DMS53 treated with DMSO at 0.1 percent for 48 hours (cell line): Measurements from ENCODE around the gene KIF20B.
"Not testable (repeated sequence)": the region's sequence is repeated elsewhere in the genome, so short reads cannot be mapped to it uniquely, and the experiment has no call there.

ENCODE experiments used
- DNase-seq: peaks from one replicate; lab custom pipeline; 2025; ENCODE audit not compliant: unreplicated experiment; lab: John Stamatoyannopoulos, UW

The KIF20B gene

DNA sequence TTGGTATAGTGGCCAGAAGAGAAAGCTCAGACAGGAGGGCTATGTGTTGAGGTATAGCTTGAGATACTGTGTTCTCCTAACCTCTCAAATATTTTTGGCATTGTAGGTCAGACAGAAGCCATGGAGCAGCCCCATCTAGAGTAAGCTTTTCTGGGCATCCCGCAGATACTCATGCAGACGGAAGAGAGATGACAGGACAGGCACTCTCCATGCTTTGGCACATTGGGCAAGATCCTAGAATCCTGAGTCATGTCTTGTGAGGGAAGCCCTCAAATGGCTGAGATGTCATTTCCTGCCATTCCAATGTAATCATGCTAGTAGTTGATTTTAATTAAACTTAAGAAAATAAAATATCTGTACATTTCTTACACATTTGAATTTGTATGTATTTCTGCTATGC, 16.8 kb upstream of the KIF20B start:
- DNase-seq: no peak

GRCh38 chr10:89685936-89686335, 15.5 kb upstream of the KIF20B start:
- no peak for DNase-seq

GRCh38 chr10:89690027-89690426, 11.4 kb upstream of the KIF20B start:
- no peak for DNase-seq

DNA sequence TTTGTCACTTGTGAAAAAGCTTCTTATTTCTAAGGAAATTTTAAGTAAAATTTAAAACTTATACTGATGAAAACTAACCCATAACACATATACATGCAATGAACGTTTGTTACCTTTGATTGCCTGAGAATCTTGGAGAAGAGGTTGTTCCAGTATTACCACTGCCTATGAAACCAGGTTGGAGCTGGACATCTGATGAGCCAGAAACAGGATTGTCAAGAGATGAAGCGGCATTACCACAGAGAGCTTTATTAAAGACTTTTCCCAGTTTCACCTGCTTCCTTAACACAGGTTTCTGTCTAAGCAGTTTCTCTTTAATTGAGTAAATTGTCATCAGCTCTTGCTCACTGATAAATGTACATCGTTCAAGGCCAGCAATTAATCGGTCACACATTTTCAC, 9.0 kb upstream of the KIF20B start:
- no peak for DNase-seq

GRCh38 chr10:89693176-89693575, 8.2 kb upstream of the KIF20B start:
- DNase-seq: no peak

GRCh38 chr10:89695307-89695706, 6.1 kb upstream of the KIF20B start:
- DNase-seq: no peak

DNA sequence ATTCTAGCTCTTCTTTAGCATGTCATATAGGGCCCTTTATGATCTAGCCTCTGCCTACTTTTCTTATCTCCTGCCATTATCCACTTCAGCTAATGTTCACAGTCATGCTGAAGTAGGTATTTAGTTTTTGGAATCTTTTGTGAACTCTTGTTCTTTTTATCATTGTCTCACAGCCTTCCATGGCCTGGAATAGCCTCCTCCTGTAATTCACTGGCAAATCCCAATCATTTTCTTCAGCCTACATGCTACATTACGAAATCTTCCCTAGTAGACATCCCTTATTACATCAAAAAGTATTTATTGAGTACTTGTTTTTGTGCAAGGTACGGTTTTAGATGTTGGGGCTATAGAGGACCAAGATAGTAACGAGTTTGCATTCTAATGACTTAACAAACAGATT, 3.4 kb upstream of the KIF20B start:
- no peak for DNase-seq

- no peak for DNase-seq
Measured at GRCh38 chr10:89699581-89700064, 1.8 kb upstream of the KIF20B start.

GRCh38 chr10:89700923-89701241, 508 bp upstream of the KIF20B start:
- DNase-seq: no peak

DNA sequence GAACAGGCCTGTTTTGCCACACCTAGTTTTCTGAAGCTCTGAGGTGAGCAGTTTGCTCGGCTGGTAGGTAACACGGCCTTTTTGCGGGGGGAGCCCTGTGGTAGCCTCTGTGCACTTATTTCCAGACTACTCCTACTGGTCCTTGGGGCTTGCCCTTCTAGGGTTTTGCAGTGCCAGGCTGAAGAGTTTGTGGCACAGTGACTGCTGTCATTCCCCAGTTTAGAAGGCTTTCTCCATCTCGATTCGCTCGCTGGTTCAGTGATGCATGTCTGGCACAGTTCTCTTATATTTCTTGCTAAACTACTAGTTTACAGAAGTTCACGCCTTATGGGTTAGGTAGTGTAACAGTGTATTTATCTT, 711 bp downstream of the KIF20B start:
- no peak for DNase-seq

GRCh38 chr10:89705466-89705865, 4.1 kb downstream of the KIF20B start:
- DNase-seq: no peak

DNA sequence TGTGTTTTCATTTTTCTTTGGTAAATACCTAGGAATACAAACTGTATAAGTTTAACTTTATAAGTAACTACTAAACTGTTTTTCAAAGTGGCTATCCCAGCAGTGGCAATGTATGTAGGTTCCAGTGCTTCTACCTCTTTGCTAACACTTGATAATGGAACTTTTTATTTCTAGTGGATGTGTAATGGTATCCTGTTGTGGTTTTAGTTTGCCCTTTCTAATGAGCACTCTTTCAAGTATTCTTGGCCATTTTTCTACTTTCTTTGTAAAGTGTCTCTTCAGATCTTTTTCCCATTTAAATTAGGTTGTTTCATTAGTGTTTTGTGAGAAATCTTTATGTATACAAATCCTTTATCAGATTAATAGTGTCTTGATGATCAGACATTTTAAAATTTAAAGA, 4.6 kb downstream of the KIF20B start:
- no peak for DNase-seq

DNA sequence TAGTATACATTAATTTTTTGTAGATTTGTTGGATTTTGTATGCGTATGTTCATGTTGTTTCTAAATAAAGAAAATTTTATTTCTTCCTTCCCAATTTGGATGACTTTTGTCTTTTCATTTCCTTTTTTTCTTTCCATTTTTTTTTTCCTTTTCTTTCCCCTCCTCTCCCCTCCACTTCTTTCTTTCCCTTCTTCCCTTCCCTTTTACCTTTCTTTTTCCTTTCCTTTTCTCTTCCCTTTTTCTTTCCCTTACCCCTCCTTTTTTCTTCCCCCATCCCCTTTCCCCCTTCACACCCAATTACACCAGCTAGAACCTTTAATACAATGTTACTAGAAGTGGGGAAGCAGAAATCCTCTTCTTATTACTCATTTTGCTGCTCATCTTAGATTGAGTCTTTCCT, 6.0 kb downstream of the KIF20B start:
- DNase-seq: no peak

DNA sequence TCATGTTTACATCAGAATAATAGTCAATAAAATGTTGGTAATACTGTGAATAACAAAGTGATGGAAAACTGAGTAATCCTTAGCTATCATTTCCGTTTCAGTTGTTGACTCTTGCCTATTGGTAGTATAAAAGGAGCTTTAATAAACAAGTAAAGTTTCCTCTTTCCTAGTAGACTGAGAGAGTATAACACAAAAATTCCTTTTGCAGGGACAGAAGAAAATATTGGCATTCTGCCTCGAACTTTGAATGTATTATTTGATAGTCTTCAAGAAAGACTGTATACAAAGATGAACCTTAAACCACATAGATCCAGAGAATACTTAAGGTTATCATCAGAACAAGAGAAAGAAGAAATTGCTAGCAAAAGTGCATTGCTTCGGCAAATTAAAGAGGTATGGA, 9.4 kb downstream of the KIF20B start:
- DNase-seq: no peak

DNA sequence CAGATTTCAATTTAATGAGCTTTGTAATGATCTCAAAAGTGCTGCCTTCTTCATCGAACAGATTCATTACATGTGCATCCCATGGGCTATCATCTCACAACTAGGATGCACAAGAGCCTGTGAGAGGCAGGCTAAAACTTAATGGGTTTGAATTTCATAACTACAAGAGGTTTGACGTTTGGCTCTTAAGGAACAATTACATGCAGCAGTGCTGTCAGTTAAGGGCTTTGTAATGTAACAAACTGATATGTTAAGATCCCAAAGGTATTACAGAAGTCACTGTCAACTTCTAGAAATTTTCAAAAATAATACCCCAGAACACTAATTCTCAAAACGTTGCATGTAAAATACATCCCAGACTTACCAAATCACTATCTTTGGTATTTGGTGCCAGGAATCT, 33.2 kb downstream of the KIF20B start:
- DNase-seq: no peak

DNA sequence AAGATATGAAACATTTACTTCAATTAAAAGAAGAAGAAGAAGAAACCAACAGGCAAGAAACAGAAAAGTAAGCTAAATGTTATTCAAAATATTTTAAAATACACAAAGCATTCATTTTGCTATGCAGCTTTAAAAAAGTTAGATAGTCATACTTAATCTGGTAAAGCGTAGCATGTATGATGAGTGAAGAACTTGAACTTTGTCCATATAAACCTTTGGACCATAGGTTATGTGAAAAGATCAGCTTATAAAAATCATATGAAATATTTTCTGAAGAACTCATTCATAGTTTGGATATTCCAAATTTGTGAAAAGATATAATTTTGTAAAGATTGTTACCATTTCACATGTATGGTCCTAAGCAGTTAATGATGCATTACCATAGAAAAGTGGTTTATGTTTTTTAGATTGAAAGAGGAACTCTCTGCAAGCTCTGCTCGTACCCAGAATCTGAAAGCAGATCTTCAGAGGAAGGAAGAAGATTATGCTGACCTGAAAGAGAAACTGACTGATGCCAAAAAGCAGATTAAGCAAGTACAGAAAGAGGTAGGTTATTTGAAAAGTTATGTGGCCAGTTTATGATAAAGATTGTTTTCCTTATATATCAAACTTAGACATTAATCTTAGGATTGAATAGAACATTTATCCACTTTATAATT, 37.3 kb downstream of the KIF20B start:
- DNase-seq: no peak

DNA sequence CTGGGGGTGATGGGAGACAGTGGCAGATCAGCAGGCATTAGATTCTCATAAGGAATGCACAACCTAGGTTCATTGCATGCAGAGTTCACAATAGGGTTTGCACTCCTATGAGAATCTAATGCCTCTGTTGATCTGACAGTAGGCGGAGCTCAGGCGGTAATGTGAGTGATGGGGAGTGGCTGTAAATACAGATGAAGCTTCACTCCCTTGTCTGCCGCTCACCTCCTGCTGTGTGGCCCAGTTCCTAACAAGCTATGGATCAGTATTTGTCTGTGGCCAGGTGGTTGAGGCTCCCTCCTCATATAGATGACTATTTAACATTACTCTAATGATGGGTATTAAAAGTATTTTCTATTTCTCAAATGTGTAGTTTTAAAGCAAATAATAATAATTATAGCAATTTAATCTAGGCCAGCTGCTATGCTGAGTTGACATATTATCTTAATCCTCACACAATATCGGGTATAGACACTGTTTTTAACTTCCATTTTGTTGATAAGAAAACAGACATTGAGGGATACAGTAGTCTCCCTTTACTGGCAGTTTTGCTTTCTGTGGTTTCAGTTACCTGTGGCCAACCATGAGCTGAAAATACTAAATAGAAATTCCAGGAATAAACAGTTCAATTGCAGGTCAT, 39.9 kb downstream of the KIF20B start:
- no peak for DNase-seq

DNA sequence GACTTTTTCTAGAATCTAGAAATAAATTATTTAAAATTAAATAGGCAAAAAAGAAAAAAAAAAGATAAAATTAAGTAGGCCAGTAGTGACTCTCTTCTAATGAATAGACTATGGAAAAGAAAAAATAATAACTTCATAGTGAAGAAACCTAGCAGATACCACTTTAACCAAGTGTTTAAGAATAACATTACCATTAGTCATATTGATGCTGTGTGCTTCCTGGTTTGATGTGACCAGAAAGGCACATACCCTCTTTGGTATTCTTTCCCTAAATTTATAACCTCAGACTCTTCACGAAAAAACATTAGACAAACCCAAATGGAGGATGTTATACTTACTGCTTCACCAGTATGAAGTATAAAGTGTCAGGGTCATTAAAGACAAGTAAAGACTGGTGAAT, 42.6 kb downstream of the KIF20B start:
- DNase-seq: no peak

GRCh38 chr10:89745903-89746302, 44.5 kb downstream of the KIF20B start:
- DNase-seq: no peak

- no peak for DNase-seq
Measured at GRCh38 chr10:89750441-89750840, 49.1 kb downstream of the KIF20B start.

GRCh38 chr10:89755374-89755773, 54.0 kb downstream of the KIF20B start:
- DNase-seq: no peak

GRCh38 chr10:89759531-89759930, 58.1 kb downstream of the KIF20B start:
- no peak for DNase-seq

GRCh38 chr10:89763671-89764070, 62.3 kb downstream of the KIF20B start:
- not testable (repeated sequence) for DNase-seq
